GM10266 (cell line): Measurements from ENCODE around the gene KLF16.
A peak's percentile ranks its signal among the peaks of the same experiment; 100 is the strongest.

ENCODE experiments used
- DNase-seq: peaks from one replicate; pipeline ENCODE4 v3.0.0; 2012; ENCODE audit errors: extremely low spot score
- CTCF ChIP-seq: IDR thresholded peaks from 2 replicates; pipeline ENCODE4 v1.5.1; 2012; ENCODE audit warnings: mild to moderate bottlenecking, low read depth; ENCODE audit not compliant: control insufficient read depth, insufficient read depth; ENCODE audit errors: missing control alignments

The KLF16 gene

GRCh38 chr19:1813192-1814182 lies 49.9 kb downstream of the KLF16 start:
- DNase-seq, result no peak
- TF ChIP-seq CTCF, result no peak

GRCh38 chr19:1812426-1813191 lies 50.8 kb downstream of the KLF16 start:
- peak; percentile 77 for TF ChIP-seq CTCF
- peak; percentile 97 for DNase-seq

GRCh38 chr19:1811942-1812425 lies 51.4 kb downstream of the KLF16 start, which contains the start of gene ATP8B3:
Gene ATP8B3 (minus strand): TSS chr19:1812276. CDS start chr19:1811736, 540 bp downstream.
- TF ChIP-seq CTCF, result no peak
- DNase-seq, result peak; percentile 100

- no peak for TF ChIP-seq CTCF
- DNase-seq, result no peak
Measured at GRCh38 chr19:1811472-1811894, 51.9 kb downstream of the KLF16 start.

- no peak for DNase-seq
- no peak for TF ChIP-seq CTCF
Measured at GRCh38 chr19:1810439-1811160, 52.8 kb downstream of the KLF16 start.

DNA sequence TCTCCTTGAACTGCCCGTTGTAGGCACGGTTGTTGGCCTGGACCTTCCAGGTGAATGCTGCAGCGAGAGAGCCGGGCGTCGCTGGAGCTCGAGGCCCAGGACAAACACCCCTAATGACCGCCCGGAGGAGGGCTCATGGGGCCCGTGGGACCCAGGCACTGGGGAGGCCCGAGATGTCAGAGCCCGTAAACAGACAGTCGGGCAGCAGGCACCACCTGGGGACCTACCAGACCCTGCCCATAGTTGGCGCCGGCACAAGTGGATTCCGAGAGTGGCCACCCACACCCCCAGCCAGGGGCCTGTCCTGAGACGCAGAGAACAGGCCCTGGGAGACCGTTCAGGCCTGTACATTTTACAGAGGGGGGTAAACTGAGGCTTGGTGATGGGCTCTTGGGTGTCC lies 53.7 kb downstream of the KLF16 start:
- TF ChIP-seq CTCF, result no peak
- no peak for DNase-seq
